GM10847 (cell line): ENCODE measurements around the gene LRRC72.

ENCODE experiments used
- POLR2A ChIP-seq: IDR thresholded peaks from 2 replicates; pipeline ENCODE4 v1.6.1; 2011; ENCODE audit not compliant: insufficient read length; ENCODE audit errors: extremely low read depth

Gene LRRC72

GRCh38 chr7:16589881-16590280, 63.3 kb downstream of the LRRC72 start:
- TF ChIP-seq POLR2A = no peak

GRCh38 chr7:16590424-16590823, 63.8 kb downstream of the LRRC72 start:
- no peak for TF ChIP-seq POLR2A

DNA sequence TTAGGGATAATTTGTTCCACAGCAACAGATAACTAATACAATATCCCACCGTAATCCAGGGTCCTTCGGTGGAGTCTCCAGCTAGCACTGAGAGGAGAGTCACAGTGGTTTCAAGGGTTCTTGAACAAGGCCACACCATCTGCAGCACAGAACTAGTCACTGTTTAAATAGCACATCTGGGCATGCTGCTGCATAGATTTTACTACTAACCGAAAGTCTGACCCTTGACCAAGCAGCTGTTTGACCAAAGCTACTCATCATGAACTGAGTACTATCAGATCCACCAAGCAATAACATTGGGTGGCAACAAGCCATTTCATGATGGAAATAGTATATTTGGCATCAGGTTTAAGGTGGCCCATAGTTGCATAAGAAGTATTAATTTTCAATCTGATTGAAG, 65.8 kb downstream of the LRRC72 start:
- no peak for TF ChIP-seq POLR2A

- TF ChIP-seq POLR2A = no peak
Observed at GRCh38 chr7:16594061-16594460, 67.4 kb downstream of the LRRC72 start.

GRCh38 chr7:16594676-16595075, 68.1 kb downstream of the LRRC72 start:
- no peak for TF ChIP-seq POLR2A

GRCh38 chr7:16598015-16598414, 71.4 kb downstream of the LRRC72 start:
- TF ChIP-seq POLR2A = no peak

GRCh38 chr7:16599860-16600259, 73.2 kb downstream of the LRRC72 start:
- TF ChIP-seq POLR2A = no peak

- no peak for TF ChIP-seq POLR2A
Observed at GRCh38 chr7:16603633-16604032, 77.0 kb downstream of the LRRC72 start.

- TF ChIP-seq POLR2A = no peak
Observed at GRCh38 chr7:16604054-16604453, 77.4 kb downstream of the LRRC72 start.

DNA sequence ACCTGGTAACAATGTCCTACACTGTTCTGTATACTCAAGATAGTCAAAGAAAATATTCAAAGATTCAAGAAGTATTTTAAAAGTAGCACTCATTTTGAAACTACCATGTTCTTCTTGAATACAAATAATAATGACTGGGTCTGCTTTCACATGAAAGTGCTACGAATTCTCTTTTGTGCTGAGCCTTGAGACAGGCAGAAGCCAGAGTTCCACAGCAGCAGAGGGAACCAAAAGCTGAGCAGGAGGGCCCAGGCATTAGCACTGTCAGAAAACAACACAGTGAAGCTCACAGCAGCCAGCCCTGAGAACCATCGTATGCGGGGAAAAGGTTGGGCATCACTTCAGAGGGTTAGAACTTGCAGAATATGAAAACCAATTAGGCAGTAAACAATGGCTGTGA, 80.1 kb downstream of the LRRC72 start:
- no peak for TF ChIP-seq POLR2A

- no peak for TF ChIP-seq POLR2A
Observed at GRCh38 chr7:16609842-16610450, 83.3 kb downstream of the LRRC72 start.

- TF ChIP-seq POLR2A = no peak
Observed at GRCh38 chr7:16611711-16612110, 85.1 kb downstream of the LRRC72 start.

DNA sequence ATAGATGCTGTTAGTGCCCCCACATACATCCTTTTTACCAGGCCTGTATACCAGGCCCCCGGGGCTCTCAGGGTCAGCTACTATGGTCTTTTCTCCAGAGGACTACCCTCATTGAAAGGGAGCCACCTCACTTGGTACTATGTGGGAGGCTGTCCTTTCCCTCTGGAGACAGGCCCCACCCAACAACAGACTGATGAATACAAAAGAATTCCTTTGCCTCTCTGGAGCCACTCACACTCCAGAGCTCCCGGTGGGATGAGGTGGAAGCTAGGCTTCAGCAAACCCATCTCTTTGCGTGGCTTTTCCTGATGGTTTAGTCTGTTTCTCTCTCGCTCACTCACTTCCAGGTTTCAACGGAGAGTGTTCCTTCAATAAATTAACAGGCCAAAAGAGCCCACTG, 88.6 kb downstream of the LRRC72 start:
- no peak for TF ChIP-seq POLR2A

- TF ChIP-seq POLR2A = no peak
Observed at GRCh38 chr7:16616122-16616521, 89.5 kb downstream of the LRRC72 start.

- no peak for TF ChIP-seq POLR2A
Observed at GRCh38 chr7:16616542-16616941, 89.9 kb downstream of the LRRC72 start.

DNA sequence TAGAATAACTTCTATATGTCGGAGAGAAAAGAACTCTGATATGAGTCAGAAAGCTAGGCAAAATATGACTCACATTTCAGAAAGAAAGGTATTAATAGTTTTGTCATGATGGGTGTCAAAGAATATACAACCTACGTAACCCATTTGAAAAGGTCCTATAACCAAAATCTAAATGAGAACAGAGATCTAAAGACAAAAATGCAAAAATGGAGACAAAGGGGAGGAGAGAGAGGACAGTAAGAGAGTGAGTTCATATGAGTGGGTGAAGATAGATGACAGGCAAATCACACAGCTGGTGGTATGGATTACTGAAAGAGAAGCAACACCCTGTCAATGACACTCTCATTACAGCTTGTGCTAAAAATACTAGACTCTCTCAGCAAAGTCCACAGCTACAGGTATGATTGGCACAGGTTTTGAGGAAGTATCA, 93.4 kb downstream of the LRRC72 start:
- no peak for TF ChIP-seq POLR2A

DNA sequence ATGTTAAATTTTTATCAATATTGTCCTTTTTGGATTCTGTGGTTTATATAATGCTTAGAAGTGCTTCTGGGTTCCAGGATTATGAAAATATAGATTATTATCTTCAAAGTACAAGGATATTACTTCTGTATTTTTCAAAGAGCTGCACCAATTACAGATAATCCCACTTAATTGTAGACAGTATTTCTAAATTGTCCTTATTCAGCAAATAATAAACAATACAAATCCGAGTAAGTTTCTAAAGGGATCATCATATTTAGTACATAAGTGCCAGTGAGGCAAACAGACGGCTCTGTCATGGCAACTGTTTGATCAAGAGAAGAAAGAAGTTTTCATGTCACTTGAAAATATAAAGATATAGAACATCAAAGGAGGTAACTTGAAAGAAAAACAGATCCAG, 99.8 kb downstream of the LRRC72 start:
- no peak for TF ChIP-seq POLR2A
